HCT116 (cell line): Measurements from ENCODE around the gene MYL5.

Source experiments
- CEBPB ChIP-seq: IDR thresholded peaks from 2 replicates; pipeline ENCODE4 v1.6.1; 2012; ENCODE audit warnings: low read depth
- CTCF ChIP-seq, 3 experiments: fragments of 200-600 bp in 1 of 3; sonication (generic) in 1 of 3; IDR thresholded peaks in 2 of 3; conservative IDR thresholded peaks in 1 of 3; 2 replicates each; pipeline ENCODE4 v1.5.1; 2012 to 2017; ENCODE audit warnings: low read depth in 2 of 3, low read length in 2 of 3, antibody characterized with exemption in 1 of 3, borderline replicate concordance in 1 of 3, control low read depth in 1 of 3, mild to moderate bottlenecking in 1 of 3, mixed read lengths in 1 of 3, mixed run types in 1 of 3, moderate library complexity in 1 of 3; ENCODE audit not compliant: insufficient read depth in 1 of 3
- EZH2 ChIP-seq: fragments of 200-600 bp; sonication (generic); IDR thresholded peaks from 2 replicates; pipeline ENCODE4 v1.6.1; 2017; ENCODE audit warnings: antibody characterized with exemption, mixed run types
- EZH2phosphoT487 ChIP-seq: fragments of 200-600 bp; IDR thresholded peaks from 2 replicates; pipeline ENCODE4 v1.6.1; 2018; ENCODE audit warnings: antibody characterized with exemption, borderline replicate concordance
- REST ChIP-seq: IDR thresholded peaks from 2 replicates; pipeline ENCODE4 v1.6.1; 2012; ENCODE audit warnings: low read depth
- SP1 ChIP-seq: IDR thresholded peaks from 2 replicates; pipeline ENCODE4 v1.6.1; 2012; ENCODE audit warnings: low read depth
- YY1 ChIP-seq: IDR thresholded peaks from 2 replicates; pipeline ENCODE4 v1.6.1; 2011; ENCODE audit warnings: low read length, low read depth, moderate library complexity, mild to moderate bottlenecking; ENCODE audit not compliant: insufficient replicate concordance; ENCODE audit errors: extremely low read depth
- ZNF274 ChIP-seq: fragments of 200-500 bp; sonication (Bioruptor generic); IDR thresholded peaks from 2 replicates; pipeline ENCODE4 v1.6.1; 2014; ENCODE audit warnings: mild to moderate bottlenecking, low read depth, low read length, inconsistent platforms

- no peak for TF ChIP-seq ZNF274
- no peak for TF ChIP-seq SP1
- TF ChIP-seq CEBPB = no peak
- TF ChIP-seq EZH2 = no peak
- TF ChIP-seq CTCF (IDR thresholded peaks at IDR 0.05 in 2 of 3, conservative IDR thresholded peaks at IDR 0.05 in 1 of 3; ENCODE audit: borderline replicate concordance in 1 of 3, insufficient read depth in 1 of 3, low read depth in 2 of 3, low read length in 2 of 3) = no peak
- no peak for TF ChIP-seq REST
- no peak for TF ChIP-seq YY1
- TF ChIP-seq EZH2phosphoT487 = no peak
Measured at GRCh38 chr4:704971-705277, 30.6 kb downstream of the MYL5 start.
